ENCODE data around the gene WIZ.

The WIZ gene

GRCh38 chr19:15372891-15373301 lies 76.9 kb downstream of the WIZ start:
- no peak for DNase-seq

GRCh38 chr19:15372470-15372869 lies 77.3 kb downstream of the WIZ start:
- DNase-seq, result no peak

GRCh38 chr19:15371786-15372380 lies 77.9 kb downstream of the WIZ start:
- no peak for DNase-seq

GRCh38 chr19:15371119-15371518 lies 78.6 kb downstream of the WIZ start:
- DNase-seq, result no peak

All from DMS 273 treated with DMSO at 0.1 percent for 48 hours (cell line).